GM18519 (cell line): ENCODE data around the gene CNPY2.

Source experiments
- ATAC-seq: cut with Tn5 transposase; IDR thresholded peaks from one replicate; pipeline ENCODE4 v1.9.1; 2021; ENCODE audit warnings: mild to moderate bottlenecking, moderate library complexity; ENCODE audit not compliant: unreplicated experiment, low FRiP score

CNPY2 gene

DNA sequence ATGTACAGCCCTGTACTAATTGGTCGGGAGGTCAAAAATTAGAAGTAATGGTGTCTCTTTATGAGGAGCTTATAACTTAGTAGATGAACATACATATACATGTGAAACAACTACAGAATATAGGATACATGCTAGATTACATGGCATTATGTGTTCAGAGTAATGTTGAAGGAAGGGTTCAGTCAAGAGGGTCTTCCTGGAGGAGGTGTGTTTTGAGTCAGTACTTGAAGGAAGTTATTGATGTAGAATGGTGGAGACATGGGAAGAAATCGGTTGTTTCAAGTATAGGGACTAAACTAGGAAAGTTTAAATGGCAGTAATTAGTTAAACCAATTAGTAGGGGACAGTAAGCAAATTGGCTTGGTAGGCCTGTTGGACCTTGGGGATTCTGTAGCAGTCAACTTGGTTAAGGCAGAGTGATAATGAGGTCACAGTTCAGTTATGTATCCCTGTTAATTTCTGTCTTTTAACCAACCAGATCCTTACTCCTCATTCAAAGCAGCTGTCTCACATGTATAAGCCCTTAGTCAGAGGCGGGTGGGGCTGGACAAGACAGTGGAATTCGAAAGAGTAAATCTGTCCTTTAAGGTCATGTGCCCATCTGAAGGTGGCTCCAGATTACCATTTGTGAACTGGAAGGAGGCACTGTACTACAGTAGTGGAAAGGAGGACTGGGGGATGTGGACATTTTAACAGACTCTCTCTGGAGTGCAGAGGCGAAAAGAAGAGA lies 54.1 kb downstream of the CNPY2 start:
- ATAC-seq = no peak

DNA sequence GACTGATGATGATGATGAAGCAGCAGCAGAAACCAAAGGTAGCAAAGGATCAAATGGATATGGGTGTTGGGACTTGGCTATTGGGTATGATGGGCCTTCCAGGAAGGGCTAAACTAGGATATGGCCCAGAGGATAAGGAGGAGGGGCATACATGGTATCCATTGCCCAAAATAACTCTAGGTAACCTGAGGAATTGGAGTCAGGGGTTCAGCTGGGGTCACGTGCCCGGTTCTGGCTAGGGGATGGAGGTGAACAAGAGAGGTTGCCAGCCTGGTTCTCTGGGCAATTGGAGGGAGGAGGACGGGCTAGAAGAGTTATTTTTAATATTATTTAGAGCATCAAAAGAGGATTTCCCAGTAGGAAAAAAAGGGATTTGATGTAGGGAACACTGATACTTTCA lies 54.9 kb downstream of the CNPY2 start:
- ATAC-seq = no peak

DNA sequence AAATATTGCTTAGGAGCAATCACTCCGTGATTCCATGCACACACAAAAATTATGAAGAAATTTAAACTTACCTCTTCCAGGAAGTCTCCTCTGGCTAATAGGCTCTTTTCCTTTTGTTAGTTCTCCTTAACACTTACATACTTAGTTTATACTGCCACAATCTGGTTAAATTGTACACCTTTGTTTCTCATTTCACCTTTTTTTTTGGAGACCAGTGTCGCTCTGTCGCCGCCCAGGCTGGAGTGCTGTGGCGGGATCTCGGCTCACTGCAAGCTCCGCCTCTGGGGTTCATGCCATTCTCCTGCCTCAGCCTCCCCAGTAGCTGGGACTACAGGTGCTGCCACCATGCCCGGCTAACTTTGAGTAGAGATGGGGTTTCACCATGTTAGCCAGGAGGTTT lies 55.4 kb downstream of the CNPY2 start:
- ATAC-seq = no peak
